HepG2 (cell line): ENCODE data around the gene SH2D3C. TPM values are rescaled to one million over a fixed set of nuclear protein-coding genes. Genes with fewer than 3 reads are reported as not detected.

Experiments used
- DNMT1 ChIP-seq: sonication (generic); formaldehyde crosslinking; IDR thresholded peaks from 2 replicates; pipeline ENCODE4 v1.5.1; 2020; ENCODE audit warnings: mild to moderate bottlenecking, missing genetic modification reagents
- DR1 ChIP-seq: sonication (generic); formaldehyde crosslinking; IDR thresholded peaks from 2 replicates; pipeline ENCODE4 v1.8.0; 2021; ENCODE audit warnings: mild to moderate bottlenecking, missing genetic modification reagents, inconsistent platforms
- ELF3 ChIP-seq: IDR thresholded peaks from 2 replicates; pipeline ENCODE4 v1.6.1; 2016; ENCODE audit warnings: missing genetic modification reagents, missing compliant biosample characterization
- LBX2 ChIP-seq: sonication (generic); formaldehyde crosslinking; IDR thresholded peaks from 2 replicates; pipeline ENCODE4 v1.5.0; 2020; ENCODE audit warnings: missing genetic modification reagents, mild to moderate bottlenecking, borderline replicate concordance
- MTF1 ChIP-seq: sonication (generic); formaldehyde crosslinking; IDR thresholded peaks from 2 replicates; pipeline ENCODE4 v1.5.0; 2020; ENCODE audit warnings: missing genetic modification reagents
- NONO ChIP-seq, 2 experiments: fragments of 450-650 bp in 1 of 2; sonication (generic) in 1 of 2; formaldehyde crosslinking in 1 of 2; IDR thresholded peaks in 1 of 2; conservative IDR thresholded peaks in 1 of 2; 2 replicates each; pipeline versions ENCODE4 v1.6.1 to v1.8.0; 2017 to 2022; ENCODE audit warnings: mild to moderate bottlenecking in 1 of 2, missing genetic modification reagents in 1 of 2, moderate library complexity in 1 of 2
- NR2C2 ChIP-seq: sonication (generic); formaldehyde crosslinking; IDR thresholded peaks from 2 replicates; pipeline ENCODE4 v1.4.0; 2020; ENCODE audit warnings: missing genetic modification reagents, mild to moderate bottlenecking, moderate library complexity, borderline replicate concordance
- PHF8 ChIP-seq: sonication (generic); formaldehyde crosslinking; IDR thresholded peaks from 2 replicates; pipeline ENCODE4 v1.5.0; 2020; ENCODE audit warnings: missing genetic modification reagents
- RBM39 ChIP-seq: fragments of 200-400 bp; formaldehyde crosslinking; IDR thresholded peaks from one replicate; pipeline ENCODE4 v1.6.1; 2018; ENCODE audit warnings: antibody characterized with exemption, mild to moderate bottlenecking, low read depth, low read length; ENCODE audit not compliant: poor library complexity, severe bottlenecking
- SMAD1 ChIP-seq: sonication (generic); formaldehyde crosslinking; IDR thresholded peaks from 2 replicates; pipeline ENCODE4 v1.4.0; 2020; ENCODE audit warnings: missing genetic modification reagents, low read depth, mild to moderate bottlenecking, borderline replicate concordance
- UBTF ChIP-seq: sonication (generic); formaldehyde crosslinking; IDR thresholded peaks from 2 replicates; pipeline ENCODE4 v1.4.0; 2020; ENCODE audit warnings: mild to moderate bottlenecking, missing genetic modification reagents
- ZBED4 ChIP-seq: sonication (generic); formaldehyde crosslinking; IDR thresholded peaks from 2 replicates; pipeline ENCODE4 v1.4.0; 2020; ENCODE audit warnings: missing genetic modification reagents, borderline replicate concordance
- ZBTB42 ChIP-seq: sonication (generic); formaldehyde crosslinking; IDR thresholded peaks from 2 replicates; pipeline ENCODE4 v1.5.0; 2020; ENCODE audit warnings: mild to moderate bottlenecking, missing genetic modification reagents
- ZNF552 ChIP-seq: sonication (generic); formaldehyde crosslinking; IDR thresholded peaks from 2 replicates; pipeline ENCODE4 v1.9.0; 2022; ENCODE audit warnings: missing genetic modification reagents, mild to moderate bottlenecking, borderline replicate concordance
- ZNF616 ChIP-seq: sonication (generic); formaldehyde crosslinking; IDR thresholded peaks from 2 replicates; pipeline ENCODE4 v1.5.0; 2020; ENCODE audit warnings: low read depth, mild to moderate bottlenecking, missing genetic modification reagents
- ZNF720 ChIP-seq: sonication (generic); formaldehyde crosslinking; IDR thresholded peaks from 2 replicates; pipeline ENCODE4 v1.4.0; 2020; ENCODE audit warnings: missing genetic modification reagents
- ZNF784 ChIP-seq: sonication (generic); formaldehyde crosslinking; IDR thresholded peaks from 2 replicates; pipeline ENCODE4 v1.5.1; 2020; ENCODE audit warnings: missing genetic modification reagents, mild to moderate bottlenecking, borderline replicate concordance
- polyA plus RNA-seq, 8 experiments: library from polyadenylated mRNA; depleted of rRNA in 3 of 8; stranded (reverse) in 7 of 8; unstranded in 1 of 8; fragments of >200 nt; fragmentation: Illumina TruSeq in 4 of 8; extraction: Trizol in 4 of 8; gene quantifications; 2 replicates each; pipeline versions ENCODE4 v1.2.1 to v1.2.3, GENCODE V29; 2011 to 2016; ENCODE audit warnings: low read depth in 4 of 8, missing spikeins in 1 of 8, mixed read lengths in 1 of 8; ENCODE audit not compliant: insufficient read depth in 1 of 8
- total RNA-seq, 5 experiments: library from RNA; depleted of rRNA; stranded (reverse); fragments of >200 nt; fragmentation: Illumina TruSeq; extraction: Trizol; gene quantifications; 2 replicates each; pipeline ENCODE4 v1.2.3, GENCODE V29; 2016; ENCODE audit warnings: low read depth in 1 of 5

Gene SH2D3C
- total and polyA plus RNA-seq, 2 of the 13 experiments (the other 11 are each of a cell fraction or from before 2014, with no cell fraction given): not detected

GRCh38 chr9:127802576-127803443, 24.3 kb upstream of the SH2D3C start, which contains the start of gene FPGS (continued):
- TF ChIP-seq ZNF552 (CRISPR knock-in tag) (0 out of 2 replicates have a peak, but pooled peaks have one; percentile 56), SMAD1 (peak; percentile 53; the same call in 1 of the 2 replicates), DR1 (peak; percentile 46; the same call in 1 of the 2 replicates), ZNF720 (CRISPR knock-in tag) (no peak), ZBTB42 (peak; percentile 80; the same call in 1 of the 2 replicates), DNMT1 (peak; percentile 73; the same call in 1 of the 2 replicates), ZNF784 (CRISPR knock-in tag) (peak; percentile 72; the same call in 1 of the 2 replicates), LBX2 (CRISPR knock-in tag) (no peak; the same call in 1 of the 2 replicates), ZNF616 (0 out of 2 replicates have a peak, but pooled peaks have one; percentile 29), PHF8 (peak; percentile 87), RBM39 (peak; percentile 15), NONO (IDR thresholded peaks at IDR 0.05) (no peak), NONO (CRISPR knock-in tag; conservative IDR thresholded peaks at IDR 0.05) (peak; percentile 50; the same call in 1 of the 2 replicates), ZBED4 (peak; percentile 87), ELF3 (CRISPR knock-in tag) (peak; percentile 64), MTF1 (CRISPR knock-in tag) (no peak), UBTF (CRISPR knock-in tag) (peak; percentile 82), NR2C2 (CRISPR knock-in tag) (peak; percentile 35; the same call in 1 of the 2 replicates)
